ENCODE results near the gene CDC37. TPM values are rescaled to one million over a fixed set of nuclear protein-coding genes. Genes with fewer than 3 reads are reported as not detected.
A peak's percentile ranks its signal among the peaks of the same experiment; 100 is the strongest.

Gene CDC37
- total RNA-seq, 1 donor = 151 TPM

DNA sequence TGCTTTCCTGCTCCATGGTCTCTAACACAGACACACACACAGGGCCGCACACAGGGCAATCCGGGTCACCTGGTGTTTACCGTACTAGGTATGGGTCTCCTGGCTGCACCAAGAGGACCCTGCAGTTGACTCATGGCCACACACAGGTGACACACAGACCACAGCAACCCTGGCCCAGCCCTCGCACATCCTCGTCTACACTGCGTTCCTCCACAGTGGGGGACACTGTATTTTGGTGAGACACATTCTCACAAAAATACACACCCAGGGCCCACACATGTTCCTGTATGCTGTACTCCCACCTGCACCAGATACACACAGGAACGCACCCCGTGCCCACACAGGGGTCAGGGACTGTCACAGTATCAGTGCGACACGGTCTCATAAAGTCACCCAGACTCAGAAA lies 29.8 kb upstream of the CDC37 start:
- TF ChIP-seq, protein P1, sequence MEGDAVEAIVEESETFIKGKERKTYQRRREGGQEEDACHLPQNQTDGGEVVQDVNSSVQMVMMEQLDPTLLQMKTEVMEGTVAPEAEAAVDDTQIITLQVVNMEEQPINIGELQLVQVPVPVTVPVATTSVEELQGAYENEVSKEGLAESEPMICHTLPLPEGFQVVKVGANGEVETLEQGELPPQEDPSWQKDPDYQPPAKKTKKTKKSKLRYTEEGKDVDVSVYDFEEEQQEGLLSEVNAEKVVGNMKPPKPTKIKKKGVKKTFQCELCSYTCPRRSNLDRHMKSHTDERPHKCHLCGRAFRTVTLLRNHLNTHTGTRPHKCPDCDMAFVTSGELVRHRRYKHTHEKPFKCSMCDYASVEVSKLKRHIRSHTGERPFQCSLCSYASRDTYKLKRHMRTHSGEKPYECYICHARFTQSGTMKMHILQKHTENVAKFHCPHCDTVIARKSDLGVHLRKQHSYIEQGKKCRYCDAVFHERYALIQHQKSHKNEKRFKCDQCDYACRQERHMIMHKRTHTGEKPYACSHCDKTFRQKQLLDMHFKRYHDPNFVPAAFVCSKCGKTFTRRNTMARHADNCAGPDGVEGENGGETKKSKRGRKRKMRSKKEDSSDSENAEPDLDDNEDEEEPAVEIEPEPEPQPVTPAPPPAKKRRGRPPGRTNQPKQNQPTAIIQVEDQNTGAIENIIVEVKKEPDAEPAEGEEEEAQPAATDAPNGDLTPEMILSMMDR (IDR thresholded peaks at IDR 0.05; ENCODE audit: insufficient read depth, low read length) = no peak
- DNase-seq (ENCODE audit: low read depth) = no peak
- H3K4me3 ChIP-seq (ENCODE audit: low read depth, low read length) = no peak overlapping the region

DNA sequence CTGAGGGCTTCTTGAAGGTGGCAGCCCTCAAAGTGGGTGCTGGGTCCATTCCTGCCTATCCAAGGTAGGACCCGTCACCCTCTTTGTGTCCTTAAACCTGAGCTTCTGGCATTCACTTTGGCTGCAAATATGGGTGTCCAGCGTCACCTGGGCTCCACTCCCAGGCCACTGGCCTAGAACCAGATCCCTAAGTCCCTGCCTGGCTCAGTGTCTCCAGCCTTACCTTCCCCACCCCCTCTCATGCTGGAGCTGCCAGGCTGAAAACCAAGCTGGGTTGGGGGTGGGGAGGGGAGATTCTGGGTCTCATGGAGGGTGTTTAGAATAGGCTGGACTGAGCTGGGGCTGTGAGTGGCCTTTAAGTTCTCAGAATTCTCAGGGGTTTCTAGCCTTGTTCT lies 29.4 kb upstream of the CDC37 start:
- peak overlapping the region; percentile 76 for H3K4me3 ChIP-seq (ENCODE audit: low read depth, low read length)
- TF ChIP-seq, protein P1 (IDR thresholded peaks at IDR 0.05; ENCODE audit: insufficient read depth, low read length) = no peak
- DNase-seq (ENCODE audit: low read depth) = no peak

DNA sequence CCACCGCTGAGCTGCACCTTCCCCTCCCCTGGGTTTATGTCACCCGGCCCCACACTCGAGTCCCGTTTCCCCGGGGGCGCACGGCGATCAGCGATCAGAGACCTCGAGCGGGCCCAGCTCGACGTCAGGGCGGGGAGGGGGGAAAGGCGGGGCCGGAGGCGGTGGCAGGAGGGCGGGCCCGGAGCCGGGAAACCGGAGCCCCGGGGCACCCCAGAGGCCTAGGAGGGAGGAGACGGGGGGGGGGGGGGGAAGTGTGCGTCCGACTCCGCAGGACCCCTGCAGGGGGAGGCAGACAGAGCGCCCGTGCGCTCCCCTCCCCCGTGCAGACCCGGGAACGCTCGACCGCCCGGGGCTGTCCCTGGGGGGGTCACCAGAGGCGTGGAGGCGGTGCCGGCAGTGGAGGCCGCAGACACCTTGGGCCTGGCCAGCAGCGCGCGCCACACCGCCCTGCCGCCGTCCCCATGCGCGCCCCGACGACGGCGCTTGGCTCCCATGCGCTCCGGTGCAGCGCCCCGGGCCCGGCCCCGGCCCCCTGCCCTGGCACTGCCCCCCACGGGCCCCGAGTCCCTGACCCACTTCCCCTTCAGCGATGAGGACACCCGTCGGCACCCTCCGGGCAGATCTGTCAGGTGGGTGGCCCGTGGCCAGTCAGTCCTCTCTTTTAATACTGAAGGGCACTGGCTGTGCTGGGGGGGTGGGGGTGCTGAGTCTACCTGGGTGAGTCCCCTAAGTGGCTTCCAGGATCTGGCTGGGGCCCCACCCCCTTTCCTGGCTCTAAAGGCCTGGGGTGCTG lies 28.8 kb upstream of the CDC37 start:
- DNase-seq (ENCODE audit: low read depth) = peak; percentile 27
- TF ChIP-seq, protein P1 (IDR thresholded peaks at IDR 0.05; ENCODE audit: insufficient read depth, low read length) = no peak

DNA sequence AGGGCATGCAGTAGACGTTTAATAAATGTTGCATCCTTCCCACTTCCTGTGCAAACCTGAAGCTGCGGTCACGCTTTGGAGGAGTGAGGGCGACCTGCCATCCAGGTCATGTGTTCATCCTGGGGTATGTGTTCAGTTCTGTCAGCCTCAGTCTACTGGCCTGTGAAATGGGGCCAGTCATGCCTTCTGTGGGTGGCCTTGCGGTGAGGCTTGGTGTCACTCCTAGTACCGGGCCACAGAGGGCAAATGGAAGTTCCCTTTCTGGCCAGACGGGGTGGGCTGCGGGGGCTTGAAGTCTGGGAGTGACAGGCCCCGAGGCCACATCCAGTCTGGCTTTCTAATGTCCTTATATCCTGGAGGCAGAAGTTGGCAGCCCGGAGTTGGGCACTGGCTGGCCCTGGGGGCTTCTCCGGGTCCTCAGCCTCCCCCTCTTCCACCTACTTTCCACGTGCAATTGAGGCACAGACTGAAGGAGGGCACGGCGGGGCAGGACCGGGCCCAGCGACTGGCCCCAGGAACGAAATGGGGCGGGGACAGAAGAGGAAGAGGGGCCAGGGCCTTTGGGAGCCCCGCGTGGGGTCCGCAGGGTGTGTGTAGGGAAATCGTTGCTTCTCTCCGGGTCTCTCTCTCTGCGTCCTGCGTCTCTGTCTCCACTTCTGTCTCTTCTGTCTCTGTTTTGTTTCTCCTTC lies 28.1 kb upstream of the CDC37 start:
- TF ChIP-seq, protein P1 (IDR thresholded peaks at IDR 0.05; ENCODE audit: insufficient read depth, low read length) = no peak
- peak; percentile 22 for DNase-seq (ENCODE audit: low read depth)
- H3K4me3 ChIP-seq (ENCODE audit: low read depth, low read length) = peak overlapping the region; percentile 76

More for the DNA sequence above, 28.8 kb upstream of the CDC37 start:
- H3K4me3 ChIP-seq (ENCODE audit: low read depth, low read length) = peak overlapping the region; percentile 76

DNA sequence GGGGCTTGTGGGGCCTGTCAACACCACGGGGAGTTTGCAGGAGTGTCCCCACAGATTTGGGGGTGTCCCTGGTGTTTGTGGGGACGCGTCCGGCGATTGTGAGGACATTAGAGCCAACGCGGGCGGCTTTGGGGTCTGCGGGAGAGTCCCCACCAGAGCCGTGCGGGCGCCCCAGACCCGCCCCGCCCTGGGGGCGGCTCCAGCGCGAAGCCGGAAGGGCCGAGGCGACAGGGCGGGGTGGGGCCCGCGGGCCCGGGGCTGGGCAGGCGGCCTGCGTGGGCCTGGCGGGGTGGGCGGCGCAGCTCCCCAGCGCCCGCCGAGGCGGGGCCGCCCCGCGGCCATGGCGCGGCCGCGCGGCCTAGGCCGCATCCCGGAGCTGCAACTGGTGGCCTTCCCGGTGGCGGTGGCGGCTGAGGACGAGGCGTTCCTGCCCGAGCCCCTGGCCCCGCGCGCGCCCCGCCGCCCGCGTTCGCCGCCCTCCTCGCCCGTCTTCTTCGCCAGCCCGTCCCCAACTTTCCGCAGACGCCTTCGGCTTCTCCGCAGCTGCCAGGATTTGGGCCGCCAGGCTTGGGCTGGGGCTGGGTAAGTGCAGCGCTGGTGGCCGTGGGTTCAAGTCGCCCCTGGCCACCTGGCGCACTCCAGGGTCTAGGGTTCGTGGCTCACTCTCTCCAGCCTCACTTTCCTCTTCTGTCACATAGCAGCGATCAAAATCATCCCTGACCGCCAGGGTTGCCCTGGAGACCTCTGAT lies 27.3 kb upstream of the CDC37 start:
- peak overlapping the region; percentile 76 for H3K4me3 ChIP-seq (ENCODE audit: low read depth, low read length)
- TF ChIP-seq, protein P1 (IDR thresholded peaks at IDR 0.05; ENCODE audit: insufficient read depth, low read length) = no peak
- DNase-seq (ENCODE audit: low read depth) = peak; percentile 43

DNA sequence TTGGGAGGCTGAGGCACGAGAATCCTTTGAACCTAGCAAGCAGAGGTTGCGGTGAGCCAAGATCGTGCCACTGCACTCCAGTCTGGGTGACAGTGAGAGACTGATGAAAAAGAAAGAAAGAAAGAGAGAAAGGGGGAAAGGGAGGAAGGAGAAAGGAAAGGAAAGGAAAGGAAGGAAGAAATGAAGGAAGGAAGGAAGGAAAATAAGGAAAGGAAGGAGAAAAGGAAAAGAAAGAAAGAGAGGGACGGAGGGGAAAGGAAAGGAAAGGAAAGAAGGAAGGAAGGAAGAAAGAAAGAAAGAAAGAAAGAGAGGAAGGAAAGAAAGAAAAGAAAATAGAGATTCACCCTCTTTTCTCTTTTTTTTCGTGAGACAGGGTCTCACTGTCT lies 25.6 kb upstream of the CDC37 start:
- no peak overlapping the region for H3K4me3 ChIP-seq (ENCODE audit: low read depth, low read length)
- TF ChIP-seq, protein P1 (IDR thresholded peaks at IDR 0.05; ENCODE audit: insufficient read depth, low read length) = no peak
- DNase-seq (ENCODE audit: low read depth) = no peak
